ENCODE results near the gene PACSIN2.
"Not testable (repeated sequence)": the region's sequence is repeated elsewhere in the genome, so short reads cannot be mapped to it uniquely, and the experiment has no call there.

PACSIN2 gene

GRCh38 chr22:42925031-42925430 lies 89.9 kb downstream of the PACSIN2 start:
- not testable (repeated sequence) for H3K4me3 ChIP-seq (ENCODE audit: insufficient read depth in 1 of 2, low read depth in 1 of 2, low read length in 2 of 2); H3K9ac ChIP-seq (ENCODE audit: low read length); H3K4me2 ChIP-seq (ENCODE audit: low read length, poor library complexity, severe bottlenecking); H2BK5ac ChIP-seq (ENCODE audit: low read depth, low read length, poor library complexity, severe bottlenecking); H3K14ac ChIP-seq (ENCODE audit: low read length in 2 of 2); DNase-seq; H3K18ac ChIP-seq (ENCODE audit: low read depth in 1 of 2, low read length in 2 of 2); H2AFZ ChIP-seq (ENCODE audit: low read depth, low read length); H3K27ac ChIP-seq (ENCODE audit: low read length, poor library complexity, severe bottlenecking); H4K91ac ChIP-seq (ENCODE audit: low read length); H2AK5ac ChIP-seq (ENCODE audit: low read length, severe bottlenecking); H3K27me3 ChIP-seq (ENCODE audit: control insufficient read depth in 1 of 2, insufficient read depth in 1 of 2, low read length in 2 of 2); H3K23ac ChIP-seq (ENCODE audit: low read length in 2 of 2); H2BK12ac ChIP-seq (ENCODE audit: low read length in 2 of 2); H4K8ac ChIP-seq (ENCODE audit: low read length); H2BK15ac ChIP-seq (ENCODE audit: low read depth, poor library complexity, severe bottlenecking); H3K4ac ChIP-seq (ENCODE audit: low read depth in 1 of 2, low read length in 2 of 2); H3K9me3 ChIP-seq (ENCODE audit: control insufficient read depth, low read length); H2BK120ac ChIP-seq (ENCODE audit: low read depth, low read length); H3K36me3 ChIP-seq (ENCODE audit: control insufficient read depth in 1 of 2, insufficient read depth in 2 of 2, low read depth in 1 of 2, low read length in 2 of 2)
- Histone ChIP-seq H3K79me1 (replicated peaks; ENCODE audit: low read length, poor library complexity, severe bottlenecking) (peaks cover 32% of the 10 kb centered on the region), H3K4me1 (ENCODE audit: control insufficient read depth, insufficient read depth, low read depth, low read length) (peaks cover 16% of the 10 kb centered on the region)
- 96% methylated on average over 10 of the region's 10 CpGs for whole genome bisulfite sequencing

- whole genome bisulfite sequencing, result 96% methylated on average over 9 of the region's 9 CpGs
- no peaks in the 10 kb centered on the region for H3K27me3 ChIP-seq (ENCODE audit: control insufficient read depth in 1 of 2, insufficient read depth in 1 of 2, low read length in 2 of 2)
Observed at GRCh38 chr22:42924436-42924835, 90.5 kb downstream of the PACSIN2 start.

GRCh38 chr22:42922374-42923191 lies 92.4 kb downstream of the PACSIN2 start:
- H4K8ac ChIP-seq (ENCODE audit: low read length), result peak overlapping the region; percentile 57
- H3K36me3 ChIP-seq (ENCODE audit: control insufficient read depth in 1 of 2, insufficient read depth in 2 of 2, low read depth in 1 of 2, low read length in 2 of 2), result no peaks in the 10 kb centered on the region
- H2BK5ac ChIP-seq (ENCODE audit: low read depth, low read length, poor library complexity, severe bottlenecking), result no peak overlapping the region

More at GRCh38 chr22:42924436-42924835, 90.5 kb downstream of the PACSIN2 start:
- no peak overlapping the region for H2BK15ac ChIP-seq (ENCODE audit: low read depth, poor library complexity, severe bottlenecking)
- H2BK120ac ChIP-seq (ENCODE audit: low read depth, low read length), result no peak overlapping the region
- no peak overlapping the region for H3K23ac ChIP-seq (ENCODE audit: low read length in 2 of 2)
- peaks cover 17% of the 10 kb centered on the region for H3K4me1 ChIP-seq (ENCODE audit: control insufficient read depth, insufficient read depth, low read depth, low read length)
- no peaks in the 10 kb centered on the region for H3K36me3 ChIP-seq (ENCODE audit: control insufficient read depth in 1 of 2, insufficient read depth in 2 of 2, low read depth in 1 of 2, low read length in 2 of 2)
- H3K9me3 ChIP-seq (ENCODE audit: control insufficient read depth, low read length), result no peaks in the 10 kb centered on the region
- peaks cover 30% of the 10 kb centered on the region for H3K79me1 ChIP-seq (replicated peaks; ENCODE audit: low read length, poor library complexity, severe bottlenecking)
- no peak overlapping the region for H3K18ac ChIP-seq (ENCODE audit: low read depth in 1 of 2, low read length in 2 of 2)
- H3K4me2 ChIP-seq (ENCODE audit: low read length, poor library complexity, severe bottlenecking), result no peak overlapping the region
- H2AK5ac ChIP-seq (ENCODE audit: low read length, severe bottlenecking), result no peak overlapping the region
- H4K8ac ChIP-seq (ENCODE audit: low read length), result no peak overlapping the region
- no peak overlapping the region for H3K4me3 ChIP-seq (ENCODE audit: insufficient read depth in 1 of 2, low read depth in 1 of 2, low read length in 2 of 2)
- no peak overlapping the region for H2AFZ ChIP-seq (ENCODE audit: low read depth, low read length)
- H2BK12ac ChIP-seq (ENCODE audit: low read length in 2 of 2), result no peak overlapping the region
- H3K27ac ChIP-seq (ENCODE audit: low read length, poor library complexity, severe bottlenecking), result no peak overlapping the region
- no peak for DNase-seq
- H4K91ac ChIP-seq (ENCODE audit: low read length), result no peak overlapping the region
- H3K9ac ChIP-seq (ENCODE audit: low read length), result no peak overlapping the region
- no peak overlapping the region for H3K4ac ChIP-seq (ENCODE audit: low read depth in 1 of 2, low read length in 2 of 2)
- H2BK5ac ChIP-seq (ENCODE audit: low read depth, low read length, poor library complexity, severe bottlenecking), result no peak overlapping the region
- H3K14ac ChIP-seq (ENCODE audit: low read length in 2 of 2), result peak overlapping the region in 1 of 2 experiments; percentile 53

GRCh38 chr22:42920101-42920820 lies 94.7 kb downstream of the PACSIN2 start:
- peak overlapping the region in 1 of 2 experiments; percentile 3 for H2BK12ac ChIP-seq (ENCODE audit: low read length in 2 of 2)
- H4K91ac ChIP-seq (ENCODE audit: low read length), result no peak overlapping the region
- peak; percentile 27 for DNase-seq
- H3K4ac ChIP-seq (ENCODE audit: low read depth in 1 of 2, low read length in 2 of 2), result no peak overlapping the region
- peaks cover 39% of the 10 kb centered on the region for H3K79me1 ChIP-seq (replicated peaks; ENCODE audit: low read length, poor library complexity, severe bottlenecking)
- H2BK120ac ChIP-seq (ENCODE audit: low read depth, low read length), result no peak overlapping the region
- H2BK15ac ChIP-seq (ENCODE audit: low read depth, poor library complexity, severe bottlenecking), result no peak overlapping the region
- no peak overlapping the region for H3K4me3 ChIP-seq (ENCODE audit: insufficient read depth in 1 of 2, low read depth in 1 of 2, low read length in 2 of 2)
- 82% methylated on average over 7 of the region's 10 CpGs for WGBS
- H3K4me1 ChIP-seq (ENCODE audit: control insufficient read depth, insufficient read depth, low read depth, low read length), result peaks cover 17% of the 10 kb centered on the region
- peaks cover 0 to 4% of the 10 kb centered on the region in 2 experiments for H3K36me3 ChIP-seq (ENCODE audit: control insufficient read depth in 1 of 2, insufficient read depth in 2 of 2, low read depth in 1 of 2, low read length in 2 of 2)
- no peak overlapping the region for H3K4me2 ChIP-seq (ENCODE audit: low read length, poor library complexity, severe bottlenecking)
- no peak overlapping the region for H3K27ac ChIP-seq (ENCODE audit: low read length, poor library complexity, severe bottlenecking)
- H3K14ac ChIP-seq (ENCODE audit: low read length in 2 of 2), result peak overlapping the region in 1 of 2 experiments; percentile 18
- H4K8ac ChIP-seq (ENCODE audit: low read length), result no peak overlapping the region
- H3K23ac ChIP-seq (ENCODE audit: low read length in 2 of 2), result no peak overlapping the region
- no peak overlapping the region for H2BK5ac ChIP-seq (ENCODE audit: low read depth, low read length, poor library complexity, severe bottlenecking)
- no peak overlapping the region for H2AFZ ChIP-seq (ENCODE audit: low read depth, low read length)
- no peak overlapping the region for H3K9ac ChIP-seq (ENCODE audit: low read length)
- H3K18ac ChIP-seq (ENCODE audit: low read depth in 1 of 2, low read length in 2 of 2), result no peak overlapping the region
- no peak overlapping the region for H2AK5ac ChIP-seq (ENCODE audit: low read length, severe bottlenecking)
- no peaks in the 10 kb centered on the region for H3K27me3 ChIP-seq (ENCODE audit: control insufficient read depth in 1 of 2, insufficient read depth in 1 of 2, low read length in 2 of 2)
- no peaks in the 10 kb centered on the region for H3K9me3 ChIP-seq (ENCODE audit: control insufficient read depth, low read length)

More at GRCh38 chr22:42922374-42923191, 92.4 kb downstream of the PACSIN2 start:
- 92% methylated on average over 13 of the region's 13 CpGs for WGBS
- Histone ChIP-seq H3K18ac (ENCODE audit: low read depth in 1 of 2, low read length in 2 of 2) (no peak overlapping the region), H2AK5ac (ENCODE audit: low read length, severe bottlenecking) (no peak overlapping the region), H3K14ac (ENCODE audit: low read length in 2 of 2) (peak overlapping the region in 1 of 2 experiments; percentile 4), H3K4ac (ENCODE audit: low read depth in 1 of 2, low read length in 2 of 2) (no peak overlapping the region), H3K9ac (ENCODE audit: low read length) (peak overlapping the region; percentile 3), H2BK15ac (ENCODE audit: low read depth, poor library complexity, severe bottlenecking) (peak overlapping the region; percentile 75), H3K27ac (ENCODE audit: low read length, poor library complexity, severe bottlenecking) (no peak overlapping the region), H2AFZ (ENCODE audit: low read depth, low read length) (no peak overlapping the region), H3K27me3 (ENCODE audit: control insufficient read depth in 1 of 2, insufficient read depth in 1 of 2, low read length in 2 of 2) (no peaks in the 10 kb centered on the region), H4K91ac (ENCODE audit: low read length) (no peak overlapping the region), H3K79me1 (replicated peaks; ENCODE audit: low read length, poor library complexity, severe bottlenecking) (peaks cover 29% of the 10 kb centered on the region), H3K9me3 (ENCODE audit: control insufficient read depth, low read length) (no peaks in the 10 kb centered on the region), H2BK120ac (ENCODE audit: low read depth, low read length) (peak overlapping the region; percentile 15), H3K4me1 (ENCODE audit: control insufficient read depth, insufficient read depth, low read depth, low read length) (peaks cover 20% of the 10 kb centered on the region), H2BK12ac (ENCODE audit: low read length in 2 of 2) (no peak overlapping the region), H3K4me3 (ENCODE audit: insufficient read depth in 1 of 2, low read depth in 1 of 2, low read length in 2 of 2) (no peak overlapping the region), H3K23ac (ENCODE audit: low read length in 2 of 2) (no peak overlapping the region), H3K4me2 (ENCODE audit: low read length, poor library complexity, severe bottlenecking) (no peak overlapping the region)
- no peak for DNase-seq
